Prostate gland (tissue), 2 donors: ENCODE data around the gene PCDHA1. TPM values are rescaled to one million over a fixed set of nuclear protein-coding genes. Genes with fewer than 3 reads are reported as not detected.

Source experiments
- DNase-seq: peaks from one replicate; pipeline ENCODE4 v3.0.0-alpha.2; 2019; ENCODE audit warnings: low spot score
- H3K27ac ChIP-seq, 2 donors: fragments of 200-600 bp; sonication (generic); 2 replicates each; pipeline ENCODE4 v1.5.1; 2017 to 2019
- H3K27me3 ChIP-seq: fragments of 200-600 bp; sonication (generic); replicated peaks from 2 replicates; pipeline ENCODE4 v1.5.1; 2019; ENCODE audit not compliant: insufficient read depth
- H3K36me3 ChIP-seq, 2 donors: fragments of 200-600 bp; sonication (generic); 1 replicate in 1 of 2; 2 replicates in 1 of 2; pipeline versions ENCODE4 v1.5.1 to v1.8.1; 2017 to 2019
- H3K4me1 ChIP-seq: fragments of 200-600 bp; sonication (generic); replicated peaks from 2 replicates; pipeline ENCODE4 v1.5.1; 2019
- H3K4me3 ChIP-seq, 2 donors: fragments of 200-600 bp; sonication (generic); 2 replicates each; pipeline ENCODE4 v1.5.1; 2017 to 2019
- H3K9me3 ChIP-seq: fragments of 200-600 bp; sonication (generic); 2 replicates; pipeline ENCODE4 v1.5.1; 2017
- CTCF ChIP-seq, 4 experiments: fragments of 200-600 bp in 2 of 4; fragments of 450-650 bp in 2 of 4; sonication (generic) in 2 of 4; IDR thresholded peaks; 1 replicate in 3 of 4; 2 replicates in 1 of 4; pipeline ENCODE4 v1.5.1; 2016 to 2019; ENCODE audit warnings: antibody characterized with exemption in 4 of 4, mild to moderate bottlenecking in 2 of 4, moderate library complexity in 2 of 4
- POLR2A ChIP-seq: fragments of 450-650 bp; IDR thresholded peaks from one replicate; pipeline ENCODE4 v1.6.1; 2016; ENCODE audit warnings: antibody characterized with exemption, mild to moderate bottlenecking
- POLR2AphosphoS5 ChIP-seq: sonication (generic); formaldehyde crosslinking; IDR thresholded peaks from one replicate; pipeline ENCODE4 v1.6.1; 2017; ENCODE audit warnings: antibody characterized with exemption
- WGBS: methylation state at CpG from one replicate; pipeline ENCODE4 v1.1.5; 2018; 5-methylcytosine and 5-hydroxymethylcytosine counted together
- intact Hi-C: fragments of 100-400 bp; cut with DNase I; formaldehyde crosslinking; loops from one replicate; pipeline ENCODE4 v1.14.2; 2022
- total RNA-seq, 2 donors: library from RNA; depleted of rRNA; stranded (reverse); fragments of >200 nt; gene quantifications; one replicate each; pipeline ENCODE4 v1.1.0, GENCODE V29; 2016

Gene PCDHA1
- total RNA-seq, 2 donors from 2014 or later = 0.85 TPM; not detected in 1

- Histone ChIP-seq H3K27ac (no peak overlapping the region), H3K36me3 (no peaks in the 10 kb centered on the region), H3K9me3 (no peaks in the 10 kb centered on the region), H3K4me3 (no peak overlapping the region), H3K4me1 (peaks cover 2% of the 10 kb centered on the region), H3K27me3 (no peaks in the 10 kb centered on the region)
- 83% methylated on average over 1 of the region's 1 CpG for WGBS
- no peak for DNase-seq
- intact Hi-C loops = no loop called here
- TF ChIP-seq POLR2A (no peak), POLR2AphosphoS5 (no peak), CTCF (IDR thresholded peaks at IDR 0.05) (no peak)
Measured at GRCh38 chr5:140962190-140962589, 176.2 kb downstream of the PCDHA1 start.

- no peak overlapping the region for H3K4me3 ChIP-seq
- H3K9me3 ChIP-seq = no peaks in the 10 kb centered on the region
- DNase-seq = no peak
- intact Hi-C loops = no loop called here
- 77% methylated on average over 3 of the region's 3 CpGs for WGBS
- peaks cover 2% of the 10 kb centered on the region for H3K4me1 ChIP-seq
- no peak for TF ChIP-seq POLR2AphosphoS5
- no peak for TF ChIP-seq CTCF (IDR thresholded peaks at IDR 0.05)
- no peak for TF ChIP-seq POLR2A
- no peaks in the 10 kb centered on the region for H3K27me3 ChIP-seq
- no peaks in the 10 kb centered on the region for H3K36me3 ChIP-seq
- no peak overlapping the region for H3K27ac ChIP-seq
Measured at GRCh38 chr5:140964356-140964755, 178.4 kb downstream of the PCDHA1 start.

GRCh38 chr5:140965905-140966292 is 180.0 kb downstream of the PCDHA1 start:
- Histone ChIP-seq H3K4me1 (peaks cover 2% of the 10 kb centered on the region), H3K27me3 (no peaks in the 10 kb centered on the region), H3K9me3 (no peaks in the 10 kb centered on the region), H3K27ac (no peak overlapping the region), H3K36me3 (no peaks in the 10 kb centered on the region), H3K4me3 (peak overlapping the region; percentile 38 to 41)
- 2% methylated on average over 9 of the region's 9 CpGs for WGBS
- intact Hi-C loops = no loop called here
- TF ChIP-seq POLR2A (no peak), CTCF (IDR thresholded peaks at IDR 0.05) (no peak), POLR2AphosphoS5 (no peak)
- no peak for DNase-seq

GRCh38 chr5:140966293-140967225 is 180.6 kb downstream of the PCDHA1 start, which contains the start of gene PCDHAC2:
Gene PCDHAC2, plus strand, starts transcription at chr5:140966476. Its CDS starts 291 bp downstream, at chr5:140966767.
- Histone ChIP-seq H3K9me3 (no peaks in the 10 kb centered on the region), H3K4me1 (peaks cover 2% of the 10 kb centered on the region), H3K27me3 (no peaks in the 10 kb centered on the region), H3K36me3 (no peaks in the 10 kb centered on the region), H3K4me3 (peak within 1 kb of the TSS; percentile 38 to 41), H3K27ac (no peak within 1 kb of the TSS)
- intact Hi-C loops = no loop called here
- 1% methylated on average over 58 of the region's 80 CpGs for WGBS
- no peak for TF ChIP-seq CTCF (IDR thresholded peaks at IDR 0.05)
- TF ChIP-seq POLR2AphosphoS5 = no peak
- no peak for TF ChIP-seq POLR2A
- DNase-seq = no peak
